WTC11 (cell line): ENCODE results near the gene CLEC17A. TPM values are rescaled to one million over a fixed set of nuclear protein-coding genes. Genes with fewer than 3 reads are reported as not detected.
A peak's percentile ranks its signal among the peaks of the same experiment; 100 is the strongest.

Experiments used
- ATAC-seq: fragments of 200-7000 bp; cut with Tn5 transposase; 2 replicates; pipeline ENCODE4 v1.10.0; 2021; ENCODE audit warnings: mild to moderate bottlenecking, moderate library complexity
- CTCF ChIA-PET: fragments of 300-600 bp; sonication (Branson Sonifier 250); formaldehyde crosslinking; loops from one replicate; lab custom pipeline; 2021; ENCODE audit warnings: antibody characterized with exemption; lab: Charles Lee
- POLR2A ChIA-PET: fragments of 350-600 bp; sonication (Branson Sonifier 250); formaldehyde crosslinking; loops from one replicate; lab custom pipeline; 2021; ENCODE audit warnings: antibody characterized with exemption; lab: Charles Lee
- DNase-seq: peaks from one replicate; pipeline ENCODE4 v3.0.0; 2021; ENCODE audit warnings: low spot score
- H3K27ac Mint-ChIP-seq: 2 replicates; pipeline ENCODE4 v1.8.0; 2021; ENCODE audit warnings: mixed read lengths
- H3K27me3 Mint-ChIP-seq: 2 replicates; pipeline ENCODE4 v1.8.0; 2021; ENCODE audit warnings: low read depth, mild to moderate bottlenecking, moderate library complexity, mixed read lengths
- H3K36me3 Mint-ChIP-seq: 2 replicates; pipeline ENCODE4 v1.8.0; 2021; ENCODE audit warnings: mixed read lengths
- H3K4me1 Mint-ChIP-seq: 2 replicates; pipeline ENCODE4 v1.8.0; 2022; ENCODE audit warnings: mixed read lengths
- H3K4me3 Mint-ChIP-seq: 2 replicates; pipeline ENCODE4 v1.8.0; 2021; ENCODE audit warnings: mild to moderate bottlenecking, moderate library complexity, mixed read lengths
- H3K9me3 Mint-ChIP-seq: 2 replicates; pipeline ENCODE4 v1.8.0; 2021; ENCODE audit warnings: mixed read lengths
- ESRRA ChIP-seq: sonication (generic); formaldehyde crosslinking; IDR thresholded peaks from 2 replicates; pipeline ENCODE4 v1.8.1; 2022; ENCODE audit warnings: mild to moderate bottlenecking, missing genetic modification reagents, borderline replicate concordance
- GTF2I ChIP-seq: fragments of 250-450 bp; sonication (Bioruptor Pico); conservative IDR thresholded peaks from 2 replicates; pipeline ENCODE4 v1.4.0; 2021; ENCODE audit warnings: mild to moderate bottlenecking
- IRF2 ChIP-seq: sonication (generic); formaldehyde crosslinking; IDR thresholded peaks from 2 replicates; pipeline ENCODE4 v1.8.0; 2022; ENCODE audit warnings: low read depth, missing genetic modification reagents, borderline replicate concordance
- KAT7 ChIP-seq: sonication (generic); formaldehyde crosslinking; IDR thresholded peaks from 2 replicates; pipeline ENCODE4 v1.8.1; 2023; ENCODE audit warnings: missing genetic modification reagents, mild to moderate bottlenecking, borderline replicate concordance
- PRRX2 ChIP-seq: fragments of 250-450 bp; sonication (Bioruptor Pico); IDR thresholded peaks from 2 replicates; pipeline ENCODE4 v1.8.0; 2021; ENCODE audit warnings: mild to moderate bottlenecking
- RORB ChIP-seq: fragments of 250-450 bp; sonication (Bioruptor Pico); IDR thresholded peaks from 2 replicates; pipeline ENCODE4 v1.9.0; 2021; ENCODE audit warnings: mild to moderate bottlenecking
- SMAD4 ChIP-seq: sonication (generic); formaldehyde crosslinking; IDR thresholded peaks from 2 replicates; pipeline ENCODE4 v1.8.0; 2022; ENCODE audit warnings: mild to moderate bottlenecking, missing genetic modification reagents
- ZBTB21 ChIP-seq: sonication (generic); formaldehyde crosslinking; IDR thresholded peaks from 2 replicates; pipeline ENCODE4 v1.8.1; 2023; ENCODE audit warnings: mild to moderate bottlenecking, missing genetic modification reagents, borderline replicate concordance
- ZNF219 ChIP-seq: sonication (generic); formaldehyde crosslinking; IDR thresholded peaks from 2 replicates; pipeline ENCODE4 v1.8.0; 2023; ENCODE audit warnings: missing genetic modification reagents, mild to moderate bottlenecking, borderline replicate concordance
- ZNF423 ChIP-seq: fragments of 250-450 bp; sonication (Bioruptor Pico); IDR thresholded peaks from 2 replicates; pipeline ENCODE4 v2.1.2; 2022; ENCODE audit warnings: mild to moderate bottlenecking, moderate library complexity
- total RNA-seq: library from RNA; stranded (reverse); gene quantifications from 3 replicates; pipeline ENCODE4 v1.2.3, GENCODE V29; 2021
- TF ChIP-seq, protein P1 (sequence below): sonication (generic); formaldehyde crosslinking; IDR thresholded peaks from 2 replicates; pipeline ENCODE4 v1.8.1; 2023; ENCODE audit warnings: mild to moderate bottlenecking, missing genetic modification reagents, moderate library complexity
- TF ChIP-seq, protein P2 (sequence below): sonication (generic); formaldehyde crosslinking; IDR thresholded peaks from 2 replicates; pipeline ENCODE4 v1.8.0; 2023; ENCODE audit warnings: missing genetic modification reagents, mild to moderate bottlenecking, borderline replicate concordance
- TF ChIP-seq, protein P3 (sequence below): sonication (generic); formaldehyde crosslinking; IDR thresholded peaks from 2 replicates; pipeline ENCODE4 v1.8.0; 2022; ENCODE audit warnings: mild to moderate bottlenecking, missing genetic modification reagents
- TF ChIP-seq, protein P4 (sequence below): sonication (generic); formaldehyde crosslinking; IDR thresholded peaks from 2 replicates; pipeline ENCODE4 v1.8.0; 2023; ENCODE audit warnings: mild to moderate bottlenecking, missing genetic modification reagents

The CLEC17A gene
- total RNA-seq, 1 experiment from 2014 or later = not detected

- Mint-ChIP-seq H3K4me3 (no peak overlapping the region), H3K9me3 (no peaks in the 10 kb centered on the region), H3K27ac (peak overlapping the region; percentile 84), H3K4me1 (peaks cover 38% of the 10 kb centered on the region), H3K27me3 (no peaks in the 10 kb centered on the region), H3K36me3 (peaks cover 2% of the 10 kb centered on the region; the same call in 1 of the 2 replicates)
- CTCF ChIA-PET = interaction anchor here (0.5 to 2.3 kb wide), 5 partner anchors 8 to 127 kb away, joined by 3 to 10 read pairs (median 5); partner anchors contain the start of gene NDUFB7
- DNase-seq (no peak), ATAC-seq (no peak)
- TF ChIP-seq, protein P1, sequence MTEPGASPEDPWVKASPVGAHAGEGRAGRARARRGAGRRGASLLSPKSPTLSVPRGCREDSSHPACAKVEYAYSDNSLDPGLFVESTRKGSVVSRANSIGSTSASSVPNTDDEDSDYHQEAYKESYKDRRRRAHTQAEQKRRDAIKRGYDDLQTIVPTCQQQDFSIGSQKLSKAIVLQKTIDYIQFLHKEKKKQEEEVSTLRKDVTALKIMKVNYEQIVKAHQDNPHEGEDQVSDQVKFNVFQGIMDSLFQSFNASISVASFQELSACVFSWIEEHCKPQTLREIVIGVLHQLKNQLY = no peak
- TF ChIP-seq RORB (no peak), ZBTB21 (no peak), SMAD4 (no peak), KAT7 (no peak), ESRRA (CRISPR knock-in tag) (no peak), IRF2 (CRISPR knock-in tag) (no peak)
- TF ChIP-seq, protein P2, sequence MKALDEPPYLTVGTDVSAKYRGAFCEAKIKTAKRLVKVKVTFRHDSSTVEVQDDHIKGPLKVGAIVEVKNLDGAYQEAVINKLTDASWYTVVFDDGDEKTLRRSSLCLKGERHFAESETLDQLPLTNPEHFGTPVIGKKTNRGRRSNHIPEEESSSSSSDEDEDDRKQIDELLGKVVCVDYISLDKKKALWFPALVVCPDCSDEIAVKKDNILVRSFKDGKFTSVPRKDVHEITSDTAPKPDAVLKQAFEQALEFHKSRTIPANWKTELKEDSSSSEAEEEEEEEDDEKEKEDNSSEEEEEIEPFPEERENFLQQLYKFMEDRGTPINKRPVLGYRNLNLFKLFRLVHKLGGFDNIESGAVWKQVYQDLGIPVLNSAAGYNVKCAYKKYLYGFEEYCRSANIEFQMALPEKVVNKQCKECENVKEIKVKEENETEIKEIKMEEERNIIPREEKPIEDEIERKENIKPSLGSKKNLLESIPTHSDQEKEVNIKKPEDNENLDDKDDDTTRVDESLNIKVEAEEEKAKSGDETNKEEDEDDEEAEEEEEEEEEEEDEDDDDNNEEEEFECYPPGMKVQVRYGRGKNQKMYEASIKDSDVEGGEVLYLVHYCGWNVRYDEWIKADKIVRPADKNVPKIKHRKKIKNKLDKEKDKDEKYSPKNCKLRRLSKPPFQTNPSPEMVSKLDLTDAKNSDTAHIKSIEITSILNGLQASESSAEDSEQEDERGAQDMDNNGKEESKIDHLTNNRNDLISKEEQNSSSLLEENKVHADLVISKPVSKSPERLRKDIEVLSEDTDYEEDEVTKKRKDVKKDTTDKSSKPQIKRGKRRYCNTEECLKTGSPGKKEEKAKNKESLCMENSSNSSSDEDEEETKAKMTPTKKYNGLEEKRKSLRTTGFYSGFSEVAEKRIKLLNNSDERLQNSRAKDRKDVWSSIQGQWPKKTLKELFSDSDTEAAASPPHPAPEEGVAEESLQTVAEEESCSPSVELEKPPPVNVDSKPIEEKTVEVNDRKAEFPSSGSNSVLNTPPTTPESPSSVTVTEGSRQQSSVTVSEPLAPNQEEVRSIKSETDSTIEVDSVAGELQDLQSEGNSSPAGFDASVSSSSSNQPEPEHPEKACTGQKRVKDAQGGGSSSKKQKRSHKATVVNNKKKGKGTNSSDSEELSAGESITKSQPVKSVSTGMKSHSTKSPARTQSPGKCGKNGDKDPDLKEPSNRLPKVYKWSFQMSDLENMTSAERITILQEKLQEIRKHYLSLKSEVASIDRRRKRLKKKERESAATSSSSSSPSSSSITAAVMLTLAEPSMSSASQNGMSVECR = no peak
- TF ChIP-seq, protein P3, sequence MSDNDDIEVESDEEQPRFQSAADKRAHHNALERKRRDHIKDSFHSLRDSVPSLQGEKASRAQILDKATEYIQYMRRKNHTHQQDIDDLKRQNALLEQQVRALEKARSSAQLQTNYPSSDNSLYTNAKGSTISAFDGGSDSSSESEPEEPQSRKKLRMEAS = no peak
- POLR2A ChIA-PET = interaction anchor here (0.5 kb wide), 1 partner anchor 958 kb away, joined by 3 read pairs; no protein-coding TSS in a partner anchor
Measured at GRCh38 chr19:14561847-14562351, 21.0 kb upstream of the CLEC17A start.

GRCh38 chr19:14562660-14563589 is 20.0 kb upstream of the CLEC17A start:
- 0 out of 2 replicates have a peak, but pooled peaks have one; percentile 2 for ATAC-seq
- peaks cover 2% of the 10 kb centered on the region; the same call in 1 of the 2 replicates for H3K36me3 Mint-ChIP-seq
- ChIA-PET CTCF (interaction anchor here (1.2 to 2.3 kb wide), 4 partner anchors 9 to 123 kb away, joined by 3 to 10 read pairs (median 7); partner anchors contain the start of gene NDUFB7), POLR2A (interaction anchor here (0.9 kb wide), 1 partner anchor 9 kb away, joined by 4 read pairs; the partner anchor contains the start of gene NDUFB7)
- no peaks in the 10 kb centered on the region for H3K27me3 Mint-ChIP-seq
- peaks cover 38% of the 10 kb centered on the region for H3K4me1 Mint-ChIP-seq
- peak; percentile 53 for DNase-seq
- H3K27ac Mint-ChIP-seq = no peak overlapping the region; the same call in 1 of the 2 replicates
- H3K9me3 Mint-ChIP-seq = no peaks in the 10 kb centered on the region
- H3K4me3 Mint-ChIP-seq = 0 out of 2 replicates have a peak overlapping the region, but pooled peaks have one; percentile 16
- TF ChIP-seq PRRX2 (CRISPR knock-in tag) (no peak), ZNF219 (CRISPR knock-in tag) (no peak), ZNF423 (CRISPR knock-in tag) (0 out of 2 replicates have a peak, but pooled peaks have one; percentile 39), GTF2I (CRISPR knock-in tag) (no peak)
- TF ChIP-seq, protein P4, sequence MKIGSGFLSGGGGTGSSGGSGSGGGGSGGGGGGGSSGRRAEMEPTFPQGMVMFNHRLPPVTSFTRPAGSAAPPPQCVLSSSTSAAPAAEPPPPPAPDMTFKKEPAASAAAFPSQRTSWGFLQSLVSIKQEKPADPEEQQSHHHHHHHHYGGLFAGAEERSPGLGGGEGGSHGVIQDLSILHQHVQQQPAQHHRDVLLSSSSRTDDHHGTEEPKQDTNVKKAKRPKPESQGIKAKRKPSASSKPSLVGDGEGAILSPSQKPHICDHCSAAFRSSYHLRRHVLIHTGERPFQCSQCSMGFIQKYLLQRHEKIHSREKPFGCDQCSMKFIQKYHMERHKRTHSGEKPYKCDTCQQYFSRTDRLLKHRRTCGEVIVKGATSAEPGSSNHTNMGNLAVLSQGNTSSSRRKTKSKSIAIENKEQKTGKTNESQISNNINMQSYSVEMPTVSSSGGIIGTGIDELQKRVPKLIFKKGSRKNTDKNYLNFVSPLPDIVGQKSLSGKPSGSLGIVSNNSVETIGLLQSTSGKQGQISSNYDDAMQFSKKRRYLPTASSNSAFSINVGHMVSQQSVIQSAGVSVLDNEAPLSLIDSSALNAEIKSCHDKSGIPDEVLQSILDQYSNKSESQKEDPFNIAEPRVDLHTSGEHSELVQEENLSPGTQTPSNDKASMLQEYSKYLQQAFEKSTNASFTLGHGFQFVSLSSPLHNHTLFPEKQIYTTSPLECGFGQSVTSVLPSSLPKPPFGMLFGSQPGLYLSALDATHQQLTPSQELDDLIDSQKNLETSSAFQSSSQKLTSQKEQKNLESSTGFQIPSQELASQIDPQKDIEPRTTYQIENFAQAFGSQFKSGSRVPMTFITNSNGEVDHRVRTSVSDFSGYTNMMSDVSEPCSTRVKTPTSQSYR (CRISPR knock-in tag) = peak; percentile 26; the same call in 1 of the 2 replicates
